Measurements from ENCODE around the gene CPA2. TPM values are rescaled to one million over a fixed set of nuclear protein-coding genes. Genes with fewer than 3 reads are reported as not detected.

Gene CPA2
- total RNA-seq, result not detected

DNA sequence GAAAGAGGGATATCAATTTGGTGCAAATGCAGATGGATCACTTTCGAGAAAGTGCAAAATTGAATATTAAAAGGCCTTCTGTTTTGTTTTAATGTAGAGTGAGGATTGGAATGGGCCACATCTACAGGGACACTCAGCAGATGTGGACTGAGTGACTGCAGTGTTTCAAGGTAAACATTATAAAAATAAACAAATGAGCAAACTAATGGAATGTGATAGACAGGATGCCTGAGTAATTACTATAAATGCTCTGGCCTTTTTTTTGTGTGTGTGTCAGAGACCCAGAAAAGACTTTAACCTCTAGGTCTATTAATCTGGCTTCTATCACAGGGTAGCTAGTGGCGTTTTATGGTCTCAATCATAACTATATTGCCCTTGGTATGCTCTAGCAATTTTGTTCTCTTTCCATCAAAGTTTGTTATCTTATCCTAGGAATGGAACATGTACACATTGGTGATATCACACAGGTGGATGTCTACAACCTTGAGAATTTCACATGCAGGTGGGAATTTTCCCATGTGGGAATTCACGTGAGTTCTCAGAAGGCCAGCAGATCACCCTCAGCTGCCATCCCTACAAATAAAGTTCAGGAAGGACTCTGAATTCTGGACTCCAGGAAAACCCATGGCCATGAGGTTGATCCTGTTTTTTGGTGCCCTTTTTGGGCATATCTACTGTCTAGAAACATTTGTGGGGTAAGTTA, at the start of gene CPA2:
Gene CPA2, plus strand, starts transcription at position 606 of the 703 bp plus-strand sequence. Its CDS starts 19 bp downstream, at position 625.

DNA sequence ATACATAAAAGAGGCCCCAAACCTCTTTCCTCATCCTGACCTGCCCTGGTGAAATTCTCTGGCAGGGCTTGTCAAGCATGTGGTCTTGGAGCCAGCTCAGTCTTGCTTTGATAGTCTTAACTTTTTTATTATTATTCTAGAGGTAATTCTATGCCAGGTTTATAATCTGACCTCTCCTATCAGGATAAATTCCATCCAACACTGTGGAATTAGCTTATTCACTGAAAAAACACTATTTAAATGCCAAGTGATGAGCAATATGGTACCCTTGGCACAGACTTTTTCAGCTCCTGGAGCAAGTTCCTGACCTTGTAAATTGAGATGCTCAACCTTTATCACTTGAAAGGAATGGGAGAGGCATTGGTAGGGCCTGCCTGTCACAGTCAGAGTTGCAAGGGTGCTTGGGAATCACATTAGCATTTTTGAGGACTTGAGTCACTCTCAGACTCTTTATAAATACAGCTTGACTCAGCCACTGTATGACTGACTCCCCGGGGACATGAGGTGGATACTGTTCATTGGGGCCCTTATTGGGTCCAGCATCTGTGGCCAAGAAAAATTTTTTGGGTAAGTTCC, 26.1 kb downstream of the CPA2 start, which contains the start of gene CPA4:
Gene CPA4, plus strand, starts transcription at position 480 of the 576 bp plus-strand sequence. Its CDS starts 20 bp downstream, at position 500.

Other genes starting within 250 kb of the CPA2 start
- 10 to 100 TPM; 14.3 to 15.7 TPM for gene ZC3HC1, start 215.5 kb upstream of the CPA2 start, total RNA-seq
- 10 to 100 TPM; 15.0 to 16.5 TPM for gene KLHDC10, start 196.3 kb upstream of the CPA2 start, total RNA-seq
- gene TMEM209, start 61.5 kb upstream of the CPA2 start, total RNA-seq, result 10 to 100 TPM; 31.7 to 35.9 TPM
- gene SSMEM1, start 59.0 kb upstream of the CPA2 start, total RNA-seq, result not detected
- not detected for gene CPA4, start 26.3 kb downstream of the CPA2 start, total RNA-seq
- not detected for gene CPA5, start 78.0 kb downstream of the CPA2 start, total RNA-seq
- not detected for gene CPA1, start 113.6 kb downstream of the CPA2 start, total RNA-seq
- 10 to 100 TPM; 13.3 to 16.4 TPM for gene CEP41, start 174.2 kb downstream of the CPA2 start, total RNA-seq
- 1 to 10 TPM; 1.4 to 1.8 TPM for gene MEST, start 225.2 kb downstream of the CPA2 start, total RNA-seq